ENCODE measurements around the gene CHMP6.

The CHMP6 gene

DNA sequence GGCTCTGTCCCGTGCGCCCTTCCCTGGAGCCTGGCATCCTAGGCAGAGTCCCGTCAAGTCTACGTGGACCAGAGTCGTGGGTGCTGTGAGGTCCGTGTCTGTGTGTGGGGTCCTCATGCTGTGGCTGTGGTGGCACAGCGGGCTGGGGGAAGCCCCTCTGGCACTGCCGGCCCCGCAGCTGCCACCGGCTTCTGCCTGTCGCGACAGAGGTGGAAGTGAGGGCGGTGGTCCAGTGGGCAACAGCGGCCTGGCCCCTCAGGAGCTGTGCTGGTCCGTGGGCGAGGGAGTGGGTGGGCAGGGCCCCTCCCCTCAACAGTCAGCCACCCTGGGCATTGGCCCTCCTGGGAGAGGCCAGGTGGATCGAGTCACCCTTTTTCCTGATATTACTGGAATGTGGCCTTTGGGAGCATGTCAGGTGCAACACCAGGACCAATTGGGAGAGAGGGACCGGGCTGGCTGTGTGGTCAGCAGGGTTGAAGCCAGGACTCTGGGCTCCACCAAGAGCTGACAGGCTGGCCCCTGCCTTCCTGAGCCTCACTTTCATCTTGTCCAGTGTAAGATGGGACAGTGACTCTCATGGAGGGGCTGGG, 55.2 kb downstream of the CHMP6 start:
- DNase-seq (ENCODE audit: low read depth, low spot score) = no peak
- H3K4me3 ChIP-seq (ENCODE audit: low read length) = no peak overlapping the region

- no peak overlapping the region for H3K4me3 ChIP-seq (ENCODE audit: low read length)
- no peak for DNase-seq (ENCODE audit: low read depth, low spot score)
These were observed 57.3 kb downstream of the CHMP6 start for GRCh38 chr17:81048827-81049371.

- peak; percentile 23 for DNase-seq (ENCODE audit: low read depth, low spot score)
- no peak overlapping the region for H3K4me3 ChIP-seq (ENCODE audit: low read length)
These were observed 57.8 kb downstream of the CHMP6 start for GRCh38 chr17:81049372-81049911.
